ENCODE results near the gene HECTD1.

- TF ChIP-seq CHD2 (IDR thresholded peaks at IDR 0.05; ENCODE audit: borderline replicate concordance, low read depth, low read length) (no peak), BHLHE40 (IDR thresholded peaks at IDR 0.05; ENCODE audit: borderline replicate concordance in 1 of 2, low read depth in 2 of 2, low read length in 1 of 2) (no peak), MEF2A (IDR thresholded peaks at IDR 0.05; ENCODE audit: insufficient read depth, low read depth, low read length) (no peak), ZNF274 (IDR thresholded peaks at IDR 0.05; ENCODE audit: insufficient read depth, insufficient read length) (no peak), POLR2AphosphoS2 (IDR thresholded peaks at IDR 0.05; ENCODE audit: low read depth, low read length) (no peak), ZNF24 (IDR thresholded peaks at IDR 0.05) (no peak), PAX8 (IDR thresholded peaks at IDR 0.05) (no peak), CTCF (IDR thresholded peaks at IDR 0.05 in 2 of 3, conservative IDR thresholded peaks at IDR 0.05 in 1 of 3; ENCODE audit: control insufficient read depth in 2 of 3, extremely low read depth in 1 of 3, insufficient read depth in 1 of 3, low read depth in 3 of 3, low read length in 3 of 3) (no peak), HDAC2 (IDR thresholded peaks at IDR 0.05) (no peak), POLR2A (IDR thresholded peaks at IDR 0.05; ENCODE audit: low read depth, low read length) (no peak), POLR2AphosphoS5 (IDR thresholded peaks at IDR 0.05; ENCODE audit: low read length) (no peak)
Measured at GRCh38 chr14:31161274-31161673, 46.3 kb downstream of the HECTD1 start.
